HepG2 (cell line): Measurements from ENCODE around the gene DDR2. TPM values are rescaled to one million over a fixed set of nuclear protein-coding genes. Genes with fewer than 3 reads are reported as not detected.

Experiments used
- CHD4 ChIP-seq: fragments of 200-600 bp; sonication (generic); IDR thresholded peaks from 2 replicates; pipeline ENCODE4 v1.7.0; 2017; ENCODE audit warnings: mild to moderate bottlenecking, low read length, borderline replicate concordance
- DBP ChIP-seq: sonication (generic); formaldehyde crosslinking; IDR thresholded peaks from 2 replicates; pipeline ENCODE4 v1.4.0; 2020; ENCODE audit warnings: missing genetic modification reagents; ENCODE audit errors: not compliant biosample characterization
- MED8 ChIP-seq: sonication (generic); formaldehyde crosslinking; IDR thresholded peaks from 2 replicates; pipeline ENCODE4 v1.8.1; 2023; ENCODE audit warnings: mild to moderate bottlenecking, missing genetic modification reagents; ENCODE audit not compliant: insufficient replicate concordance
- MTF1 ChIP-seq: sonication (generic); formaldehyde crosslinking; IDR thresholded peaks from 2 replicates; pipeline ENCODE4 v1.5.0; 2020; ENCODE audit warnings: missing genetic modification reagents
- NKX3-1 ChIP-seq: sonication (generic); formaldehyde crosslinking; IDR thresholded peaks from 2 replicates; pipeline ENCODE4 v1.5.0; 2020; ENCODE audit warnings: missing genetic modification reagents
- NR2F2 ChIP-seq: IDR thresholded peaks from 2 replicates; pipeline ENCODE4 v1.6.1; 2012; ENCODE audit warnings: low read depth, inconsistent platforms, borderline replicate concordance
- PRMT3 ChIP-seq: sonication (generic); formaldehyde crosslinking; IDR thresholded peaks from 2 replicates; pipeline ENCODE4 v1.8.1; 2022; ENCODE audit warnings: low read depth, mild to moderate bottlenecking, moderate library complexity, missing genetic modification reagents, borderline replicate concordance
- SOX13 ChIP-seq, 3 experiments: fragments of 450-650 bp in 1 of 3; sonication (generic) in 1 of 3; formaldehyde crosslinking in 1 of 3; IDR thresholded peaks in 2 of 3; conservative IDR thresholded peaks in 1 of 3; 2 replicates each; pipeline versions ENCODE4 v1.5.0 to v1.6.1; 2016 to 2020; ENCODE audit warnings: antibody characterized with exemption in 1 of 3, mild to moderate bottlenecking in 1 of 3, missing compliant biosample characterization in 1 of 3, missing genetic modification reagents in 1 of 3, moderate library complexity in 1 of 3
- THAP11 ChIP-seq: IDR thresholded peaks from 2 replicates; pipeline ENCODE4 v1.6.1; 2016; ENCODE audit warnings: missing biosample characterization, missing genetic modification reagents
- ZGPAT ChIP-seq: IDR thresholded peaks from 2 replicates; pipeline ENCODE4 v1.6.1; 2016; ENCODE audit warnings: mild to moderate bottlenecking
- ZNF331 ChIP-seq: sonication (generic); formaldehyde crosslinking; IDR thresholded peaks from 2 replicates; pipeline ENCODE4 v1.4.0; 2020; ENCODE audit warnings: missing genetic modification reagents
- ZNF574 ChIP-seq: sonication (generic); formaldehyde crosslinking; IDR thresholded peaks from 2 replicates; pipeline ENCODE4 v1.4.0; 2020; ENCODE audit warnings: missing genetic modification reagents
- ZNF639 ChIP-seq: conservative IDR thresholded peaks from 2 replicates; pipeline ENCODE4 v1.6.1; 2018; ENCODE audit warnings: missing genetic modification reagents
- polyA plus RNA-seq, 8 experiments: library from polyadenylated mRNA; depleted of rRNA in 3 of 8; stranded (reverse) in 7 of 8; unstranded in 1 of 8; fragments of >200 nt; fragmentation: Illumina TruSeq in 4 of 8; extraction: Trizol in 4 of 8; gene quantifications; 2 replicates each; pipeline versions ENCODE4 v1.2.1 to v1.2.3, GENCODE V29; 2011 to 2016; ENCODE audit warnings: low read depth in 4 of 8, missing spikeins in 1 of 8, mixed read lengths in 1 of 8; ENCODE audit not compliant: insufficient read depth in 1 of 8
- total RNA-seq, 5 experiments: library from RNA; depleted of rRNA; stranded (reverse); fragments of >200 nt; fragmentation: Illumina TruSeq; extraction: Trizol; gene quantifications; 2 replicates each; pipeline ENCODE4 v1.2.3, GENCODE V29; 2016; ENCODE audit warnings: low read depth in 1 of 5
- TF ChIP-seq, protein P1 (sequence below): sonication (generic); formaldehyde crosslinking; IDR thresholded peaks from 2 replicates; pipeline ENCODE4 v1.4.0; 2020; ENCODE audit warnings: missing genetic modification reagents
- TF ChIP-seq, protein P2 (sequence below): sonication (generic); formaldehyde crosslinking; IDR thresholded peaks from 2 replicates; pipeline ENCODE4 v1.8.0; 2022; ENCODE audit warnings: mild to moderate bottlenecking, missing genetic modification reagents; ENCODE audit not compliant: insufficient replicate concordance
- TF ChIP-seq, protein P3 (sequence below): sonication (generic); formaldehyde crosslinking; IDR thresholded peaks from 2 replicates; pipeline ENCODE4 v1.4.0; 2020; ENCODE audit warnings: mild to moderate bottlenecking, missing genetic modification reagents

DDR2 gene
- total and polyA plus RNA-seq, 2 of the 13 experiments (the other 11 are each of a cell fraction or from before 2014, with no cell fraction given), result 0.36 to 0.38 TPM

GRCh38 chr1:162732566-162733335, 100.5 kb downstream of the DDR2 start (continued):
- TF ChIP-seq ZGPAT (CRISPR knock-in tag) (peak; percentile 47; the same call in 1 of the 2 replicates), PRMT3 (CRISPR knock-in tag) (0 out of 2 replicates have a peak, but pooled peaks have one; percentile 60), SOX13 (IDR thresholded peaks at IDR 0.05) (no peak), SOX13 (CRISPR knock-in tag; conservative IDR thresholded peaks at IDR 0.05 in 1 of 2, IDR thresholded peaks at IDR 0.05 in 1 of 2) (peak in 1 of 2 experiments; percentile 48; a peak in 2 of 4 replicates), CHD4 (no peak), ZNF639 (no peak), ZNF574 (CRISPR knock-in tag) (peak; percentile 49; the same call in 1 of the 2 replicates), NKX3-1 (CRISPR knock-in tag) (0 out of 2 replicates have a peak, but pooled peaks have one; percentile 62), DBP (CRISPR knock-in tag) (no peak), MED8 (CRISPR knock-in tag) (peak; percentile 43), ZNF331 (CRISPR knock-in tag) (peak; percentile 41), MTF1 (CRISPR knock-in tag) (0 out of 2 replicates have a peak, but pooled peaks have one; percentile 48), NR2F2 (no peak), THAP11 (CRISPR knock-in tag) (0 out of 2 replicates have a peak, but pooled peaks have one; percentile 11)
- TF ChIP-seq, protein P1, sequence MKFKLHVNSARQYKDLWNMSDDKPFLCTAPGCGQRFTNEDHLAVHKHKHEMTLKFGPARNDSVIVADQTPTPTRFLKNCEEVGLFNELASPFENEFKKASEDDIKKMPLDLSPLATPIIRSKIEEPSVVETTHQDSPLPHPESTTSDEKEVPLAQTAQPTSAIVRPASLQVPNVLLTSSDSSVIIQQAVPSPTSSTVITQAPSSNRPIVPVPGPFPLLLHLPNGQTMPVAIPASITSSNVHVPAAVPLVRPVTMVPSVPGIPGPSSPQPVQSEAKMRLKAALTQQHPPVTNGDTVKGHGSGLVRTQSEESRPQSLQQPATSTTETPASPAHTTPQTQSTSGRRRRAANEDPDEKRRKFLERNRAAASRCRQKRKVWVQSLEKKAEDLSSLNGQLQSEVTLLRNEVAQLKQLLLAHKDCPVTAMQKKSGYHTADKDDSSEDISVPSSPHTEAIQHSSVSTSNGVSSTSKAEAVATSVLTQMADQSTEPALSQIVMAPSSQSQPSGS (CRISPR knock-in tag), result peak; percentile 9; the same call in 1 of the 2 replicates
- TF ChIP-seq, protein P2, sequence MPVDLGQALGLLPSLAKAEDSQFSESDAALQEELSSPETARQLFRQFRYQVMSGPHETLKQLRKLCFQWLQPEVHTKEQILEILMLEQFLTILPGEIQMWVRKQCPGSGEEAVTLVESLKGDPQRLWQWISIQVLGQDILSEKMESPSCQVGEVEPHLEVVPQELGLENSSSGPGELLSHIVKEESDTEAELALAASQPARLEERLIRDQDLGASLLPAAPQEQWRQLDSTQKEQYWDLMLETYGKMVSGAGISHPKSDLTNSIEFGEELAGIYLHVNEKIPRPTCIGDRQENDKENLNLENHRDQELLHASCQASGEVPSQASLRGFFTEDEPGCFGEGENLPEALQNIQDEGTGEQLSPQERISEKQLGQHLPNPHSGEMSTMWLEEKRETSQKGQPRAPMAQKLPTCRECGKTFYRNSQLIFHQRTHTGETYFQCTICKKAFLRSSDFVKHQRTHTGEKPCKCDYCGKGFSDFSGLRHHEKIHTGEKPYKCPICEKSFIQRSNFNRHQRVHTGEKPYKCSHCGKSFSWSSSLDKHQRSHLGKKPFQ (CRISPR knock-in tag), result peak; percentile 44
- TF ChIP-seq, protein P3, sequence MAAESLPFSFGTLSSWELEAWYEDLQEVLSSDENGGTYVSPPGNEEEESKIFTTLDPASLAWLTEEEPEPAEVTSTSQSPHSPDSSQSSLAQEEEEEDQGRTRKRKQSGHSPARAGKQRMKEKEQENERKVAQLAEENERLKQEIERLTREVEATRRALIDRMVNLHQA (CRISPR knock-in tag), result no peak
